ENCODE data around the gene NFAM1.
A peak's percentile ranks its signal among the peaks of the same experiment; 100 is the strongest.

NFAM1 gene, protein sequence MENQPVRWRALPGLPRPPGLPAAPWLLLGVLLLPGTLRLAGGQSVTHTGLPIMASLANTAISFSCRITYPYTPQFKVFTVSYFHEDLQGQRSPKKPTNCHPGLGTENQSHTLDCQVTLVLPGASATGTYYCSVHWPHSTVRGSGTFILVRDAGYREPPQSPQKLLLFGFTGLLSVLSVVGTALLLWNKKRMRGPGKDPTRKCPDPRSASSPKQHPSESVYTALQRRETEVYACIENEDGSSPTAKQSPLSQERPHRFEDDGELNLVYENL

DNA sequence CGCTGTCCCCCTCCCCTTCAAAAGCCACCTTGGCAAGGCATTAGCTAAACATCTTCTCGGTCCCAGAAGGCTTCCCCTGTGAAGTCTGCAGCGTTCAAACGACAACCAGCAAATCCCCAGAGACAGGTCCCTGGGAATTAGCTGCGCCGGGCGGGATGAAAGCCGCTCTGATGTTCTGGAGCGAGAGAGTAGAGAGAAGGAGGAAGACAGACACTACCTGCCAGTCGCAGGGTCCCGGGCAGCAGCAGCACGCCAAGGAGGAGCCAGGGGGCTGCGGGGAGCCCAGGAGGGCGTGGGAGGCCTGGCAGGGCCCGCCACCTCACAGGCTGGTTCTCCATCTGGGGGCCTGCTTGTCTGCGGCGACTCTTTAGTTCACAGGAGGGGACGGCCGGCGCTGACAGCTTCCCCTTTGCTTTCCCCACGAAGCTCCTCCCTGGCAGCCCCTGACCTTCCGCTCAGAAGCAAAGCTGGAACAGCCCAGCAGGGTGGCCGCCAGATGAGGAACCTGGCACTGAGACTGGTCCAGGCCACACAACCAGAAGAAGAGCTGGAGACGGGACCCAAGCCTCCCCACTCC is at the start of gene NFAM1:
Gene NFAM1 (minus strand): TSS at position 384 of the 577 bp plus-strand sequence. CDS start 46 bp downstream, at position 338.
- DNase-seq, result no peak

DNA sequence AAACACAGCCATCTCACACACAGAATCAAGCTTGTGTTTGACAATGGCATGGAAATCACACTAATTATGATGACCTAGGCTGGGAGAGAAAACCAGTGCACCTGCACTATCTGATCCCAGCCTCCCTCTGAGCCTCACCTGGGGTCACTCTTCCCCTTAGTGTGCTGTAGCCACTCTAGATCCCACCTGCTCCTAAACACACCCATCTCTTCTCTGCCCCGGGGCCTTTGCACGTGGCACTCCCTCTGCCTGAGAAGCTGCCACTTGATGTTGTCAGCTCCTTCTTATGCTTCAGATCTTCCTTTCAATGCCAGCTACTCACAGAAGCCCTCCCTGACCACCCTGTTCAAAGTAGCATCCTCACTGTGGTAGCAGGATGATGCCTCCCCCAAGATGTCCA is 42.9 kb upstream of the NFAM1 start:
- DNase-seq, result no peak

DNA sequence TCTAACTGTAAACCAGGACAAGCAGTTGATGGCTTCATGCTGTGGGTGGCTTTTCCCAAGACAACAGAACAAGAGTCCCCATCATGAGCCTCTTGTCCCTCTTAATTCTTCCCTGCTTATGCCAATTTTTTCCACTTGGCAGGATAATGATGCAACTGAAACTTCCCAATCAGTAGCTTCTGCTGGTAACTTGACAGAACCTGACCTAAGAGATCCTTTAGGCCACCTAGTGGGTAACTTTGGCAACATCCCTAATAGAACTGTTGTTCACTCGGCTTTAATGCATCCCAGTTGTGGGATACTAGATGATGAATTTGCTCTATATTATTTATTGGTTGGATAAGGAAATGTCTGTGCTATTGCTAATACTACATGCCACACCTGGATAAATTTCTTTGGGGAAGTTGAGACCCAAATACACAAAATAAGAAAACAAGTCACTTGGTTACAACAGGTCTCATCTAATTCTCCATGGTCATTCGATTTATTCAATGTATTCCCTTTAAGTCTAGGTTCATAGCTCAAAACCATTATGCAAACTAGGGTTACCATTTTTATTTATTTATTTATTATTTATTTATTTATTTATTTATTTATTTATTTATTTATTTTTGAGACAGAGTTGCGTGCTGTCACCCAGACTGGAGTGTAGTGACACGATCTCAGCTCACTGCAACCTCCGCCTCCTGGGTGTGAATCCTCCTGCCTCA is 41.4 kb upstream of the NFAM1 start:
- peak; percentile 8 for DNase-seq

DNA sequence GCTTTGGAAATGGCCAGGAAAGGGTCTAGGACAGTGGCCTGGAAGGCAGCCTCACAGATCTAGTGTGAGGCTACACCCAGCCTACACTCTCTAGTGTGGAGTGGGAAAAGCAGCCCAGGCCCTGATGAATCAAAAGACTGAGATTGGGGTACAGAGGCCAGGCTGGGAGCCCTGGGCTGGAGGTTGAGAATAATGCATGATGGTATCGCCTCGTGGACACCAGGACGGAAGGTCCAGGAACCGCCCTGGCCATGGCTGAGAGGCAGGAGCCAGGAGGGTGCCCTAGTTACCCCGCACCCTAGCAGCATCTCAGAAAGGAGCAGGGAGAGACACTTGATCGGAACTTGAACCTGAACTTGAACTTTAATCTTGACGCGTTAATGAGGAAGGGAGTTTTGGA is 40.5 kb upstream of the NFAM1 start:
- no peak for DNase-seq

DNA sequence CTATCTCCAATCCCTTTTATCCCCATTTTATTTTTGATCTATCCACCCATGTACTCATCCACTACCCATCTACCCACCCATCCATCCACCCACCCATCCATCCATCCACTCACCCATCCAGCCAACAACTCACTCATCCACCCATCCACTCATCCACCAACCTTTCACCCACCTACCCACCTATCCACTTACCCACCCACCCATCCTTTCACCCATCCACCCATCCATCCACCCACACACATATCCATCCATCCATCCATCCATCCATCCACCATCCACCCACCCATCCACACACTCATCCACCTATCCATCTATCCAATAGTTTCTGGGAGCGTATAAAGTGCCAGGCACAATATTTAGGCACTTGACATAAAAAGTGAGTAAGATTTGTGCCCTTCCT is 39.2 kb upstream of the NFAM1 start:
- DNase-seq, result no peak

DNA sequence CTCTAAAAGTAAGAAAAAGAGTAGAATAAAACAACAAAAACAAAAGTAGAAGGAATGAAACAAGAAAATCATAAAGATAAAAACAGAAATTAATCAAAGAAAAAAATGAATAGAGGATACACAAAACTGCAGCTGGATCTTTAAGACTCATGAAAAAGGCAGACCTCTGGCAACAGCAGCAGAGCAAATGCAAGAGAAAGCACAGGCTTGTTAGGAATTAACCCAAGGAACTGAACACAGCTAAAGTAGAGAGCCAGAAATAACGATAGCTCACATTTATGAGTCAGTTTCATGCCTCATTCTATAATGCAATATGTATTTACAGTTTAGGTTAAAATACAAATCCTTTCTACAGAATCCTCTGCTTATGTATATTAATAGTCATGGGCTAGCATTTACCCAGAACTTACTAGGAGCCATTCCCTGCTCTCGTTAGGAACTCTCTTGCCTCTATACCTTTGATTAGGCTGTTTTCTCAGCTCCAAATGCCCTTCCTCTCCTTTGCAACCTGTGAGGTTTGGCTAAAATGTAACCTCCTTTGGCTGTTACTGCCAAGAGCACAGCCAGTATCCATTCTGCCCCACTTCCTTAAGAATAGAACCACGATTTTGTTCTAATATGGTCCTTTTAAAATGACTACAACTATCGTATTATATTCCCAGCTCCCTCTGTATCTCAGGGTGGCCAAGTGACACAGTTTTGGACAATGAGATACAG is 38.3 kb upstream of the NFAM1 start:
- DNase-seq, result no peak

DNA sequence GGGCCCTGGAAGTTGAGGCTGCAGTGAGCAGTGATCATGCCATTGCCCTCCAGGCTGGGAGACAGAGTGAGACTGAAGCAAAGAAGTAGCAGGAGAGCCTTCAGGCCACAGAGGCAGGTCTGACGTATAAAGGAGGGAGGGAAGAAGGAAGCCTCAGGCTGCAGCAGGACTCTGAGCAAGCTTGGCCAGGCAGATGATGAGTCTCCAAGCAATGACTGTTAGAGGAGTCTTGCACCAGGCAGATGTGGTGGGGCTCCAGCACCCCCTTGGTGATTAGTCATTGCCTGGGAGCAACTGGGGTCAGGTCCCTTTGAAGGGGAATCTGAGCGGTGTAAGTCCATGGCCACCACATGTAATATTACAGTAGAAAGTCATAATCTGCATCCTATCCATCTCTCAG is 36.6 kb upstream of the NFAM1 start:
- DNase-seq, result no peak

DNA sequence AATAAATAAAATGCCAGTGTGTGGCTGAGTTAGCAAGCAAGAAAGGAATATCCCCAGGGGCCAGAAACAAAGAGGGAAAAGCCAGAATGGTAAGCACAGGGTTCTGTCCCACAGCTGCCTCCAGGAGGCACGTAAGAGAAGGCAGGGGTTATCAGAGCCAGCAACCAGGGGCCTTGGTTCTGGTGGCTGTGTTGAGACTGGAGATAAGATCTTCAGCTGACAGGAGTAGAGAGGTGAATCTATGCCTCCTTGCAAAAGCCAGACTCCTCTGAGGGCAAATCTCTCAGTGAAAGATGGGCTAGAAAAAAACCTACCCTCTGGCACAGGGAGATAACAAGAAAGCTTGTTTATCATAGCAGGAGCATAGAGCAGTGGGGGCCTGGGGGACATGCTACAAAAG is 29.8 kb upstream of the NFAM1 start:
- DNase-seq, result no peak

DNA sequence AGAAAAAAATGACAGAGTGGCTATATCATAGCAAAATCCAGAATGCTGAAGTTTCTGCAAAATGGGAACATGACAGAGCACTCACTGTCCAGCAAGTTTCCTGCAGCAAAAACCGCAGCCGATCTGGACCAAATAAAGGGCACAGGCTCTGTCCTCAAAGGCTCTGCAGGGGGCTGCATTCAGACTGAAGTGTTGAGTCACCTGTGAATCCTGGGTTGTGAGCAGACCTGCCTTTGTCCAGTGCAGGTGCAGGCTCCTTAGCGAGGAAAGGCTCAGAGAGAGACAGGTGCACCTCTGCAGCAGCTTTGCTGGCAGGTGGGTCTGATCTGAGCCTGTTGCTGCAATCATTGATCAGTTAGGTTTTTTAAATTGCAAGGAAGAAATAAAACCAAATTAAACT is 29.3 kb upstream of the NFAM1 start:
- no peak for DNase-seq

DNA sequence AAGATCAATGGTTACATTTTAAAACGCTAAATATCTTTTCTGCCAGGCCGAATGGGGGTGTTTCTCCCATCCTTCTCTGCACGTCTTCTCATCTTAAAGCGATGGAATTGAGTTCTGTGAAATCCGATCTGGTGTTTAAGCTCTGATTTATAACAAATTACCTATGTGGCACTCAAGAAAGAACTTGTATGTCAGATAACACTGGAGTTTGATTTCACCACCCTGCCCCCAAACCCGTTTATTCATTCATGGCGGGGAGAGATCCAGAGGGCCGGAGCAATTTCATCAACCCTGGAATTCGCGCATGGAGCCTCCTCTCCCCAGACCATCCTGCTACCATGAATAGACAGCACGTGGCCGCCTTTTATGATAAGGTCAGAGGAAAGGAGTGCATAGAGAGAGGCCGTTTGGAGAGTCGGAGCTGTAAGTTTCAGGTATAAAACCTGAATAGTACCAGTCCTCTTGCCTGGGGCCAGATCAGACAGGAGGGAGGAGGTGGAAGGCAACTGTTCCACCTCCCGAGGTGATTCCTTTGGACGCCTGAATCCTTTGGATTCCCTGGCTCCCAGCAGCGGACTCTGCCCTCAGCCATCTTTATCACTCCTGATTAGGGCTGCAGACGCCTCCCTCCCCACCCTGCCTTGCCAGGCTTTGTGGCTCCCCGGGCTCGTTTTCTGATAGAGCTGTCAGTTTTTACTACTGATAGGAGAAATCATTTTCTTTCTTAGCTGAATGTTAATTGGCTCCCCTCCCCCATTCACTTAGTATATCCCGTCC is 27.3 kb upstream of the NFAM1 start:
- DNase-seq, result no peak

DNA sequence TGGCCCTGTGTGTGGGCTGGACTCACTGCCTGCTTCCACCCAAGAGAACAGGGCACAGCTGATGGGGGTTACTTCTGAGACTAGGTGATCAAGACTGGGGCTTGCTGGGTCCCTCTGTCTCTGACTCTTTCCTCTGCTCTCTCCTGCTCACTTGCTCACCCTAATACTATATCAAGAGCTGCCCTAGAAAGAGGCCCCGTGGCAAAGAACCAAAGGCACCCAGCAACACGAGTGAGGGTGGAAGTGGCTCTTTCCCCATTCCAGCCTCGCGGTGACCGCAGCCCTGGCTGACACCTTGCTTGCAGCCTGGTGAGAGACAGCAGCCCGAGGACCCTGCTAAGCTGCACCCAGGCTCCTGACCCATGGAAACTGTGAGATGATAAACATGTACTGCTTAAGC is 20.7 kb upstream of the NFAM1 start:
- no peak for DNase-seq

DNA sequence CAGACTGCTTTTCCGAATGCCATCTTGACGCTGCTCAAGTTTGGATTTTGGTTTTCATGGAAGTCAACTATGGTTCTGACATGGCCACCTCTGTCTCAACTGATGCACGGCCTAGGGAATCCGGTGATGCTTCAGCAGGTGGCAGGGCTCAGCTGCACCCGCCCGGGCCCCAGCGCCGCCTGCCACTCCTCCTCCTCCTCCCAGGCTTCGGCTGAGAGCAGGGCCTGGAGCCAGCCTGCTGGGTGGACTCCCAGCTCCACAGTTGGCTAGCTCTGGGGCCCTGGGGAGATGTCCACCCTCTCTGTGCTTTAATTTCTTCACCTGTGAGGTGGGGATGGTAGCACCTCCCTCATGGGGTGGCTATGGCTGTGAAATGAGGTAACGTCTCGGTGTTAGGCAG is 20.3 kb upstream of the NFAM1 start:
- no peak for DNase-seq

DNA sequence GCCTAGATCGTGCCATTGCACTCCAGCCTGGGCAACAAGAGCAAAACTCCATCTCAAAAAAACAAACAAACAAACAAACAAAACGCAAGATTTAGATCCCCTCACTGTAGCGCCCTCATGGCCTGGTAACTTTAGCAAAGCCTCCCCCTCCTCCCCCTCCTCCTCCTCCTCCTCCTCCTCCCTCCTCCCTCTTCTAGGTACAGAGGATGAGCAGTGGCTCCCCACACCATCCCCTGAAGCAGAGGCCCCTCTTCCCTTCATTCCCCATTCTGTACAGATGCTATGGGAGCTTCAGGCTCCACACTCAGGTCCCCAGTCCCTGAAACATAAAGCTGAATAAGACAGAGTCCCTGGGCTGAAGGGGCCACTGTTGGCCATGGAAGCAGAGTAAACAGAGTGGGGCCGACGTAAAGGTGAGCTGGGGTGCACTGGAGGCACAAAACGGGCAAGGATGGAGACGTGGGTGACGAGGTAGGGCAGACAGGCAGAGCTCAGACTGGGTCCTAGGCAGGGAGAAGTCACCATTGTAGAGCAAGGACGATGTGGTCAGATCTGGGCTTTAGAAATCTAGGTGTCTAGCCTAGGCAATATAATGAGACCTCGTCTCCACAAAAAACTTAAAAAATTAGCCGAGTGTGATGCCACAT is 19.4 kb upstream of the NFAM1 start:
- no peak for DNase-seq

DNA sequence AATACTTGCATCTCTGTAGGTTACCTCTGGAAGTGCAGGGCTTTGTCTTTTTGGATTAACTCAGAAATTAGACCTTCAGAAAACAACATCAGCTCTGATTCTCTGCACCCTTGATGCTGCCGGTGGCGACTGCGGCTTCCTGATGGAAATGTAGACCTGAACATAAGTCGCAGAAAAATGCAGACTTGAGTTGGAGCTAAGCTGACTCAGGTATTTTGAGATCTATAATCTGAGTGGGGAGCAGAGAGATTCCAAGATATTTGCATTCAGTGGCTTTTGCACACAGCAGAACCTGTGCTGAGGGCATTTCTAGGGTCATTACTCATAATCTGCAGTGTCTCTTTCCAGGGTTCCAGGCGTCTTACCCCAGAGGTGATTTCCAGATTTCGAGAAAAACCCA is 18.7 kb upstream of the NFAM1 start:
- DNase-seq, result no peak

DNA sequence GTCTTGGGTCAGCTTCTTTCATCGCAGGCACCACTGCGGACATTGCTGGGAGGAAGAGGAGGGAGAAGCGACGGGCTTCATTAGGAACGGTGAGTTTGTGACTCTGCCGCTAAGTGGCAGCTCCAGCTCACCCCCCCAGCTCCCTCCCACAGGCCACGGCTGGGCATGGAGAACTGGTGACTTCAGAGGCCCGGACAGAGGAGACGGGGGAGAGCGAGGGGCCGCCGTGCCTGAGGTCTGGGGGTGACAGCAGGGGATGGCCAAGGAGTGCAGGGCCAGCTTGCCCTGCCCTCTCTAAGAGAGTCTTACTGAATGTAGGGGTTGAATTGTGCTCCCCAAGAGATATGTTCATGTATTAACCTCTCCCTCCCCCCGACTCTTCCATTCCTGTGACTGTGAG is 13.9 kb upstream of the NFAM1 start:
- DNase-seq, result no peak

DNA sequence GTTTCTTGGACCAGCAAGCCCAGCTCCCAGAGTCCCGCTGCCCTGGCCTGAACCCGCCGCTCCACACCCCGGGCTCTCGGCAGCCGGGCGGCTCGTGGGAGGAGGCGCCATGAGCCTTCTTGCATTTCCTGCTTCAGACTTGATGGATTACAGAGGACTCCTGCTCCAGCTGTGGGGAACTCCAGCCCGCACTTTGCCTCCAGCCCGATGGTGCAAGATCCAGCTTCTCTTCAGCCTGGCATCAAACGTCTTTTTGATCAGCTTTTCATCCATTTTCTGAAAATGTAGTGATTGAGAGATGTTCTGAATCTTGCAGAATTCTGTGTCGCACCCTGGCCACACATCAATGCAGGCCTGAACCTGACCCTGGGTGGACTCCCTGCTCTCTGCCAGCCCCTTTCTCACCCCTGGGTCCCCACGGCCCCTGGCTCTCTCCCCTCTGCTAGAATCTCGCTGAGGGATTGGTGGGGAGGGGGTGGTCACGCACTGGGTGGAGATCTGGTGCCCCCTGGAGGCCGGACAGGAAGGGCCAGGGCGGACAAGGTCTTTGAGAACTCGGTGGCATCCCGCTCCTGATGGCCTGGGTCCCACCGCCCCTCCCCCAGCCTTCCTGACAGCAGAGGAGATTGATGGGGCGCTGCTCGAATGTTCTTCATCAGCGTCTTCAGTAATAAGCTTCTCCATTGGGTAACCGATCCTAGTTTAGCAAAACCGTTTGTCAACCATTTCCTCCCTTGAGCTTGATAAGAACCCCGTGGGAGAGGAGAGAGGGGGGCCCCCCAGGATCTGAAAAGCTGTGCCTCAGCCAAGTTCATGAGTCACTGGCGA is 12.1 kb upstream of the NFAM1 start:
- peak; percentile 72 for DNase-seq

DNA sequence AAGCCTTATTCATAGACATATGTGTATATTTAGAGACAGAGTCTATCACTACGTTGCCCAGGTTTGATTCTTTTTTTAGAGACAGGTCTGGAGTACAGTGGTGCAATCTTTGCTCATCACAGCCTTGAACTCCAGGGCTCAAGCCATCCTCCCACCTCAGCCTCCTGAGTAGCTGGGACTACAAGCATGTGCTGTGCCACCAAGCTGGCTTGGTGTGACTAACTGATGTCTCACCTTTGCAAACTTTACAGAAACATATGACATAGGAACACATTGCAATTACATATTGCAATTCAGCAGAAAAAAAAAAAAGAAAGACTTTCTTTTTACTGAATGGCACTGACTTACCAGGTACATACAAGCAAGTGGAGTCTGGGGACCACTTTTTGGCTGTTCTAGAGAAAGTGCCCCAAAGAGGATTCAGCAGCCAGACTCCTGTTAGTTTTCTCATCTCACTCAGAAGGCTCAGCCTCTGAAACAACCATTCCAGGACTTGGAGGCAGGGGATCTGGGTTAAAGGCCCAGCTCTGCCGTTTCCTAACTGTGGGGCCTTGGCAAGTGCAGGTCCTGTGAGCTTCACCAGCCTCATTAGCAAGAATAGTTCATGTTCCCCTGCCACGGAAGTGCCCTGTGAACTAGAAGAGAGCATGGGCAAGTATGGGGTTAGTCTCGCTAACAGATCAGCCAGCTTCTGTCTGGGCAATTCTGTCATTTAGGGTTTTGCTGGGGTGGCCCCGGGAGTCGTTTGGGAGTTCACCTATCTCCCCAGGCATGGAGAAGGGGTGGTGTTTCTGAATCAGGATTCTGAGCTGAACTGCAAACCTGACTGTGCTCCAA is 11.3 kb upstream of the NFAM1 start:
- no peak for DNase-seq

DNA sequence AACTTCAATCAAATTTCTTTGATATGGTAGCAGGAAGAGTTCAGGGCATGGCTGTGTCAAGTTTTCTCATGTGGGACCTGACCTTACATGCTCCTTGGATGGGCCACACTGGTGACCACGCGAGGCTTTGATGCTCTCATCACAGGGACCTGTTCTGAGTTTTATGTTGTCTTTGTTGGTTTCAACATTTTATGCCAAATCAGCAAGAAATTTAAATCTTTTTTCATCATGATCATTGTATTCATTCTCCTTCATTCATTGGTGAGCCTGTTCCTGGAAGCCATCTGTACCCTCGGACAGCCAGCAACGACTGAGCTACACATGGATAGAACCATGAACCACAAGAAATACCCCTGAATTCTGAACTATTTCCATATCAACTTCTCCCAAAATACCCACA is 10.5 kb upstream of the NFAM1 start:
- DNase-seq, result no peak

DNA sequence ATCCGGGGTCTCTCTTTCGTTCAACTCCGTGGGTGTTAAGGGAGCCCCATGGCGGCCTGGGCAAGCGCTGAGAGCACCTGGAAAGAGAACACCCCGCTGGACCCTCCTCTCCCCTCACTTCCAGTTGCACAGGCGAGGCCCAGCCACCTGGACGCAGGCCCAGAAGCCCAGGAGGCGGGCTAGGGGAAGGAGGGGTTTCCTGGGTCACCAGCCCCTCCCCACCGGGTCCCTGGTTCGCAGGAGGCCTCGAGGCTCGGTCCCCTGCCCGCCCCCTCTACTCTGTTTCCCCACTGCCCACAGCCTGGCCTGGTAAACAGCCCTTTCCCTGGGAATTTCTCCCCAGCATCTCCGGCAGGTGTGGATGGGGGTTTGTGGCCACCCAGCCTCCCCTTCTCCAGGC is 8.5 kb upstream of the NFAM1 start:
- no peak for DNase-seq

DNA sequence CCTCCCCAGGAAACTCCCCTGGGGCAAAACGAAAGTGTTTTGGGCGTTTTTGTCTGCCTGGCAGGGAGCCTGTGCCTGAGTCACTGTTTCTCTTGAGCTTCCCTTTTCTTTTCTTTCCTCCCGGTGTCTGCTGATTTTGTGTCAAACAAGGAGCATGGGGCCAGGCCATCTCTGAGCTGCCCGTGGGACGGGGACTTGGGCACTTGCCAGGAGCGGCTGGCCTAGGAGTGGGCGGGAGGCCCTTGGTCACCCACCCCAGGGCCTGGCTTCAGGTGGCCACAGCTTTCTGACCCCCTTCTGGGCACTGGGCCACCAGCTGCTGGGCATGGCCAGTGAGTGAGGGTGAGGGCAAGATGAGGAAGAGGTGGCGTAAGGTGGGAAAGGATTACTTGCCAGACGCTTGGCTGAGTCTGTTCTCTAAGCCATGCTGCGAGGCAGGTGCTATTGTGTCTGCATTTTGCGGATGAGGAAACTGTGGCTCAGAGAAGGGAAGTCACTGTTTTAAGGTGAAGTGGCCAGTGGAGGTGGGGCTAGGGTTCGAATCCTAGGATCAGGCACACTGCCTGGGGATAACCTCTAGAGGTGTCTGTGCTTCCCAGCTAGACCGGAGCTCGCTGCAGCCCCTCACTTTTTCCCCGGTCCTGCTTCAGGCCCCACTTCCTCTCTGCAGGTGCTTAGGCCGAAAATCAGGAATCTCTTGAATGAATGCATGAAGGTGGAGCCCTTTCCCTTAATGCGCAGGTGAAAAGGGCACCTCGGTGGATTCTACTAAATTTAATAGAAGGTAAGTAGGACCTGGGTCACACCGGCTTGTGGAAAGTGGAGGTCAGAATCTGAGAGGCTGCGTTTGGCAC is 7.8 kb upstream of the NFAM1 start:
- no peak for DNase-seq

Measured in activated T-cell treated with anti-CD3 and anti-CD28 coated beads for 4 hours (primary cell).